IMR-90 (cell line): ENCODE measurements around the gene TNRC6B.
"Not testable (repeated sequence)": the region's sequence is repeated elsewhere in the genome, so short reads cannot be mapped to it uniquely, and the experiment has no call there.

Source experiments
- BHLHE40 ChIP-seq: fragments of 150-350 bp; IDR thresholded peaks from 2 replicates; pipeline ENCODE4 v1.6.1; 2016; ENCODE audit warnings: mild to moderate bottlenecking, low read depth, low read length
- FOS ChIP-seq: fragments of 150-350 bp; IDR thresholded peaks from 2 replicates; pipeline ENCODE4 v1.6.1; 2016; ENCODE audit warnings: low read depth, low read length
- MAFK ChIP-seq: IDR thresholded peaks from 2 replicates; pipeline ENCODE4 v1.6.1; 2012; ENCODE audit warnings: low read depth, low read length, improper control_type of control experiment
- MXI1 ChIP-seq: IDR thresholded peaks from 2 replicates; pipeline ENCODE4 v1.6.1; 2012; ENCODE audit warnings: low read depth, mild to moderate bottlenecking, low read length, moderate library complexity, borderline replicate concordance
- POLR2A ChIP-seq: IDR thresholded peaks from 2 replicates; pipeline ENCODE4 v1.6.1; 2012; ENCODE audit warnings: mild to moderate bottlenecking, low read depth, low read length
- RAD21 ChIP-seq: IDR thresholded peaks from 2 replicates; pipeline ENCODE4 v1.6.1; 2012; ENCODE audit warnings: low read length, improper control_type of control experiment
- TF ChIP-seq, protein P1 (sequence below): conservative IDR thresholded peaks from 2 replicates; pipeline ENCODE4 v1.5.1; 2012; ENCODE audit warnings: mild to moderate bottlenecking, low read depth, low read length, improper control_type of control experiment

DNA sequence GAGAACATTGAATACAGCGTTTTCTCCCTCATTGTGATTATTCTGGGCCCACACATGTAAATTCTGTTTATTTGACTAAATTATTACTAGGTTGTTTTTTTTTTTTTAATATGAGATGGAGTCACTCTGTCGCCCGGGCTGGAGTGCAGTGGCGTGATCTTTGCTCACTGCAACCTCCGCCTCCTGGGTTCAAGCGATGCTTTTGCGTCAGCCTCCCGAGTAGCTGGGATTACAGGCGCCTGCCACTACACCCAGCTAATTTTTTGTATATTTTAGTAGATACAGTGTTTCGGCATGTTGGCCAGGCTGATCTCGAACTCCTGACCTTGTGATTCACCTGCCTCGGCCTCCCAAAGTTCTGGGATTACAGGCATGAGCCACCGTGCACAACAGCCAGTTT lies 5.9 kb downstream of the TNRC6B start:
- not testable (repeated sequence) for TF ChIP-seq BHLHE40, MAFK, POLR2A, RAD21, MXI1, FOS
- TF ChIP-seq, protein P1, sequence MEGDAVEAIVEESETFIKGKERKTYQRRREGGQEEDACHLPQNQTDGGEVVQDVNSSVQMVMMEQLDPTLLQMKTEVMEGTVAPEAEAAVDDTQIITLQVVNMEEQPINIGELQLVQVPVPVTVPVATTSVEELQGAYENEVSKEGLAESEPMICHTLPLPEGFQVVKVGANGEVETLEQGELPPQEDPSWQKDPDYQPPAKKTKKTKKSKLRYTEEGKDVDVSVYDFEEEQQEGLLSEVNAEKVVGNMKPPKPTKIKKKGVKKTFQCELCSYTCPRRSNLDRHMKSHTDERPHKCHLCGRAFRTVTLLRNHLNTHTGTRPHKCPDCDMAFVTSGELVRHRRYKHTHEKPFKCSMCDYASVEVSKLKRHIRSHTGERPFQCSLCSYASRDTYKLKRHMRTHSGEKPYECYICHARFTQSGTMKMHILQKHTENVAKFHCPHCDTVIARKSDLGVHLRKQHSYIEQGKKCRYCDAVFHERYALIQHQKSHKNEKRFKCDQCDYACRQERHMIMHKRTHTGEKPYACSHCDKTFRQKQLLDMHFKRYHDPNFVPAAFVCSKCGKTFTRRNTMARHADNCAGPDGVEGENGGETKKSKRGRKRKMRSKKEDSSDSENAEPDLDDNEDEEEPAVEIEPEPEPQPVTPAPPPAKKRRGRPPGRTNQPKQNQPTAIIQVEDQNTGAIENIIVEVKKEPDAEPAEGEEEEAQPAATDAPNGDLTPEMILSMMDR = not testable (repeated sequence)
